Pons (tissue), 1 donor: ENCODE measurements around the gene TCEA3.

Experiments used
- DNase-seq: peaks from one replicate; pipeline ENCODE4 v3.0.0-alpha.2; 2016; ENCODE audit warnings: low spot score

The TCEA3 gene

DNA sequence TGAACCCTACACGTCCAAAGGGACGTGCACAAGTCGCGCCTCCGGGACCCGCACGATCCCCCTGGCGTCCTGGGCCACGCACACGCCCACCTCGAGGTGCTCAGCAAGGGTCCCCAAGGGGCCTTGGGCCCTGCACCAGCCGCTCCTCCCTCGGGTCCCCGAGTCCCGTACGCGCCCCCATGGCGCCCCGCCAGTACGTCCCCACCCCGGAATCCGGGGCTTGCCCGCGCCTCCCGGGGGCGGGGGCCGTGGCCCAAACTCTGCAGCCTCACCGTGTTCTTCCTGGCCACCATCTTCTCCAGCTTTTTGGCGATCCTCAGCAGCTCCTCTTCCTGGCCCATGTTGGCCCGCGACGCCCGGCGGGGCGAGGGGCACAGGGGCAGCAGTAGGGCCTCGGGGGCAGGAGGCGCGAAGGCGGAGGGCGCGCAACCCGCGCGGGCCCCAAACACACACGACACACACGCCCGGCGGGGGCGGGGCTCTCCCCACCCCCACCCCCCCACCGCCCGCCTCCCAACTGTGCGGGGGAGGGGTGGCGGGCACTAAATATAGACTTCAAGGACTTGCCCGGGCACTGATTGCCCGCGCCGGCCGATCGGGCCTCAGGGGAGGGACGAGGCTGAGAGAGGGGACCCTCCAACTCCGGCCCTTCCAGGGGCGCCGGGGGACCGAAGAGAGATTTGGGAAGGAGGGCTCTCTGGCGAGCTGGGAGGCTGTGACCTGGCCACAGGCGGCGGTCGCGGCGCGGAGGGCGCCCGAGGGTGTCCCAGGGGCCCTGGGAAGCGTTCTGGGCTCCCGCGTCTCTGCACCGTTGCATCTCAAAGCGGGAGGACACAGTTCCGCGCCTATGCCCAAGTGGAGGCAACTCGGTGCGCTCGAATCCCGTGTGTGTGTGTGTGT, at the start of gene TCEA3:
TCEA3 (minus strand) TSS at position 456 of the 900 bp plus-strand sequence; CDS start at position 341, 115 bp downstream.
- DNase-seq, result no peak

GRCh38 chr1:23473037-23473800, 48.7 kb upstream of the TCEA3 start:
- DNase-seq, result no peak

DNA sequence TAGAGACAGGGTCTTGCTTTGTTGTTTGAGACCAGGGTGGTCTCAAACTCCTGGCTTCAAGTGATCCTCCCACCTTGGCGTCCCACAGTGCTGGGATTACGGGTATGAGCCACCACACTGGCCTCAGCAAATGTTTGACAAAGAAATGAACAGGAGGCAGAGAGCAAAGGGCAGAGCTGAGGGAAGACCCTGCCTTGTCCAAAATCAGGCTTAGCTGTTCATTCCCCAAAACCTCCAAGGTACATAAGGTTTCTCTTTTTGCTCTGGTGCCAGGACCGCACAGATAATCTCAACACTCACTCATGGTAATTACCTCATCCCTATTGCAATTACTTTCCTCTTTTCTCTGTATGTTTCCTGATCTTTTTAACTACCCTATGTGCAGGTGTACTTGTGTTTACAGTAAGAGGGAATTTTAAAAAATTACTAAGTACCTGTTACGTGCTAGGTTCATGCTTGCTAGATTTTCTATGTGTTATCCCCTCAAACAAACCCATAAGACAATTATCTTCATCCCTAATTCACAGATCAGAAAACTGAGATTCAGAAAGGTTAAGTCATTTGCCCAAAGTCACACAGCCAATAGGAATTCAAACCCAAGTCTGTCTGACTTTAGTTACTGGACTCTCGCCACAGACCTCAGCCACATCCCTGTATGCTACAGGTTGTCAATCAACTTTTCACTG, 47.9 kb upstream of the TCEA3 start:
- DNase-seq, result no peak

DNA sequence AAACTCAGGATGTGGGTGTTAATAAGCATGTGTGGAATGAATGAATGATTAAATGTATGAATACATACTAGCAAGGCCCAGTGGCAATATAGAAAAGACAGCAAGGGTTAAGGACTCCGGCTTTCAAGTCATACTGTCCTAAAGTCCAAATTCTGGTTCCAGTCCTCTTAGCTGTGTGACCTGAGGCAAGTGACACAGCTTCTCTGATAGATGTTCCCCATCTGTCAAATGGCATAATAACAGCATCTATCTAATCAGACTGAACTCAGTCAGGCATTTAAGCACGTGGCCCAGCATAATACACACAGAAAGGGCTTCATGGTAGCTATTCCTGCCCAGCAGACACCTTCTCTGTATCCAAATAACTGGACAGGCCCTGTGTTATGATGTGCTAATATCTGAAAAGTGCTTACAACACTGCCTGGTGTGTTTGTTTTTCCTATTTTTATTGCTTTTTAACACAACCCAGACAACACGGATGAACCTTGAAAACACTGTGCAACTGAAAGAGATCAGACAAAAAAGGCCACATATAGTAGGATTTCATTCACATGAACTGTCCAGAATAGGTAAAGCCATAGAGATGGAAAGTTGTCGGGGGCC, 47.0 kb upstream of the TCEA3 start:
- DNase-seq, result no peak

GRCh38 chr1:23470282-23471070, 45.9 kb upstream of the TCEA3 start:
- no peak for DNase-seq

DNA sequence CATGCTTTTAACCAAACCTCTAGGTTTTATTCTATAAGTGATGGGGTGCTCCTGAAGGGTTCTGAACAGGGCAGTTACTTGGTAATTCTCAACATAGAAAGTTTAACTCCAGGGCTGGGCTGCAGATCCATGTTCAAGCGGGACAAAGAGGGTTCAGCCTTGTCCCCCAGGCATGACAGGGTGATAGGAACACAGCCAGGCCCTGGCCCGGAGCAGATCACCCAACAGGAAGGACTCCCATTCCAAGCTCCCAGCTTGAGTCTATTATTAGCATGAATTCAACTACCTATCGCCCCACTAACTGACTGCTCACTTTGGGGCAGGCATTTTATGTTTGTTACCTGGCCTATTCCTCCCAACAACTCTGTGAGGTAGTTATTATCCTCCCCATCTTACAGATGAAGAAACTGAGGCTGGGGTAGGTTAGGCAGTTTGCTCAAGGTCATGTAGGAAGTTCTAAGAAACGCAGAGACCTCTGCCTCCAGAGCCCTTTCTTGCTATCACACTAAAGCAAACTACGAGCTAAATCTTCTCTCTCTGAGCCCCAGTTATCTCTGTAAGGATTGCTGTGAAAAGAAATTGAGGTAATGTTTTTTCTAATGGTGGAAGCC, 44.9 kb upstream of the TCEA3 start:
- DNase-seq, result no peak

GRCh38 chr1:23466423-23466989, 42.0 kb upstream of the TCEA3 start:
- peak; percentile 87 for DNase-seq

GRCh38 chr1:23463286-23463685, 38.7 kb upstream of the TCEA3 start:
- no peak for DNase-seq

GRCh38 chr1:23462766-23463165, 38.2 kb upstream of the TCEA3 start:
- no peak for DNase-seq

DNA sequence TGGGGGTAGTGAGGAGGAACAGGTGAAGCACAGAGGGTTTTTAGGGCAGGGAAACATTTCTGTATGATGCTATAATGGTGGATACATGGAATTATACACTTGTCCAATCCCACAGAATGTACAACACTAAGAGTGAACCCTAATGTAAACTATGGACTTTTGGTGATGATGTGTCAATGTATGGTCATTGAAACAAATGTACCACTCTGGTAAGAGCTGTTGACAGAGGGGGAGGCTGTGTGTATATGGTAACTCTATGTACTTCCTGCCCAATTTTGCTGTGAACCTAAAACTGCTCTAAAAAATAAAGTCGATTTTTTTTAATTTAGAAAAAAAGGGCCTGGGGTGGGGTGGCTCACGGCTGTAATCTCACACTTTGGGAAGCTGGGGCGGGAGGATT, 36.5 kb upstream of the TCEA3 start:
- no peak for DNase-seq

DNA sequence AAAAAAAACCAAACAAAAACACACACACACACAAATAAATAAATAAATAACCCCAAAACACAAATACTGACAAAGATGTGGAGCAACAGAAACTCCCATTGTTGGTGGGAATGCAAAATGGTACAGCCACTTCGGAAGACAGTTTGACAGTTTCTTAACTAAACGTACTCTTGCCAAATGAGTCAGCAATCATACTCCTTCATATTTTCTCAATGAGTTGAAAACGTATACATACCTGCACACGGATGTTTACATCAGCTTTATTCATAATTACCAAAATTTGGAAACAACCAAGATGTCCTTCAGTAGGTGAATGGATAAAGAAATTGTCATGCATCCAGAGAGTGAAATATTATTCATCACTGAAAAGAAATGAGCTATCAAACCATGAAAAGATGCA, 36.0 kb upstream of the TCEA3 start:
- DNase-seq, result no peak

DNA sequence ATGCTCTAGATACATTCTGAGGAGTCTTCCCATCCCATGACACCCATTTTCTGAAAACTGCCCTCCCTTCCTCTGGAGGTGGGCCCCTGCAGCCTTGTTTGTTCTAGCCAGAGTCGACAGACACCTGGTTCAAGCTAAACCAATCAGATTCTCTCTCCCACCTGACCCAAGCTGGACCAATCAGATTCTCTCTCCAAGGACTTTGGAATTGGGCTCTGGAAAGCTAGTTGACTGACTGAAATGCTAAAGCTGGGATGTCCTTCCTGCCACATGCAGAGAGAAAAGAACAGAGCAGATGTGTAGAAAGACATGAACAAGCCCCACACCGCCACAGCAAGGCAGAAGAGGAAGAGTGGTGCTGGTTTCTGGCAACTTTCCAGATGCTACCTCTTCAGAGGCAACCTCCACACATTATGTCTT, 34.8 kb upstream of the TCEA3 start:
- no peak for DNase-seq

DNA sequence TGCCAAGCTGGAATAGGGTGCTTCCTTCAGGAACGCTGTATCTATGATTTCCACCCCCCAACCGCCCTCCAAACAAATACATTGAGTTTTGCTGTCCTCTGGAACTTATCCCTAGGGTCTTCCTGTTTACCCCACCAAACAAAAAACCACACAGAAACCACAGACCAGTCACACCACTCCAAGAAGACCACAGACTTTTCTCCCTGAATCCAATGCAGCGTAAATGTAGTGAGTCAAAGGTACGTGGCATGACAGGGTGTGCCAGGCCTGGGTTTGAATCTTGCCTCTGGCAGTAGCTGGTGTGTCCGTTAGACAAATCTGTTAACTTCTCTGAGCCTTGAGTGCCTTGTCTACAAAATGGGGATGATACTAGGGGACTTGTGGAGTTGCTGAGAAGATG, 31.7 kb upstream of the TCEA3 start:
- DNase-seq, result no peak

DNA sequence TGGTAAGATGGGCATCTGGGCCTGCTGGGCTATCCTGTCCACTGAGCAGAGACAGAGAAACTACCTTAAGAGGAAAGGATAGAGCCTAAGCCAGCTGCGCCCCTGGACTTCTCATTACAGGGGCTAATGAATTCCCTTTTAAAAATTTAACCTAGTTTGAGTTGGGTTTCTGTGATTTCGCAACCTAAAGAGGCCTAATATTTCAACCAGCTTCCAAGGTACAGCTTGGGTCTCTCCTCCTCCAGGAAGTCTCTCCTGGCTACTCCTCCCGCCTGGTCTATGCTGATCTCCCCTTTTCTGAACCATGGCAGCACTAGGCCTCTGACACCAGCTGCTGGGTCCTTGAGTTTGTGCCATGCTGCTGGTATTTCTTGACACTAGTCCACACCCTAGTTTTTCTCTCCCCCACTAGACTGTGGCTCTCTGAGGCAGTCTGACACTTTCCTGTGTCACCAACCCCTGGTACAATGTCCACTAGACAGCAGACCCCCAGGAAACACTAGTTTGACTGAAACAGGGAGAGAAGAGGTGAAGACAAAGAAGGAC, 29.0 kb upstream of the TCEA3 start:
- DNase-seq, result no peak

DNA sequence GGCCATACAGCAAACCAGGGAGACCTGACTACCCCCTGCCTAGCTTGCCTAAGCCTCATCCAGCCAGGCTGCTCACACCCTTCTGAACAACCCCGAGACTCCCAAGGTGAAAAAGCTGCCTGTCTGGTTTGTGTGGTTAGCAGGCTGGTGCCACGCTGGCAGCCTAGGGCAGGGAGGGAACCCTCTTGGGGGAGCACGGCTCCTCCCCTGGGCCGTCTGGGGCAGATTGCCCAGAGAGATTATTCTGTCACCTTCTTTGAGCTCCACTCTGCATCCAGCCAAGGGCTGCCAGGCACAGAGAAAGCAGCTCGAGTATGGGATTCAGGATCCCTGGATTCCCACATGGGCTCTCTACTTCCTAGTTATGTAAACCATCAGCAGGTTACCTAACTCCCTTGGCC, 27.5 kb upstream of the TCEA3 start:
- no peak for DNase-seq

DNA sequence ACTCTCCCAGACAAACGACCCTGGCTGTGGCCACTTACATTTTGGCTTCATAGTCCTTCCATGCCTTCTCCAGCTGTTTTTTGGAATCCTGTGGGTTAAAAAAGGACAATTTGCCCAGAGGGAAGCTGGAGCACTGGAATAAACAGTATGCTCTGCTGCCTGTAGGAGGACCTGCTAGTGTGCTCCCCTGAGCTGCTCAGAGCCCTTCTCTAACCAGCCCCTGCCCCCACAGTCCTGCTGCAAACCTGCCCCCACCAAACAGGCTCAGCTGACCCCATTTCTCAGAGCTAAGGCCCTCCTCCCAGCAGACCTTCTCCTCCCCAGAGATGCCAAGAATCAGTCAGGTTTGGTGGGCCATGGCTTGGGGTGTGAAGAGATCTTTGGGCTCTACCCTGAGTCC, 26.9 kb upstream of the TCEA3 start:
- DNase-seq, result no peak

- DNase-seq, result no peak
Observed at GRCh38 chr1:23450894-23451293, 26.3 kb upstream of the TCEA3 start.

GRCh38 chr1:23449958-23450357, 25.4 kb upstream of the TCEA3 start:
- no peak for DNase-seq

- DNase-seq, result no peak
Observed at GRCh38 chr1:23449306-23449705, 24.8 kb upstream of the TCEA3 start.

DNA sequence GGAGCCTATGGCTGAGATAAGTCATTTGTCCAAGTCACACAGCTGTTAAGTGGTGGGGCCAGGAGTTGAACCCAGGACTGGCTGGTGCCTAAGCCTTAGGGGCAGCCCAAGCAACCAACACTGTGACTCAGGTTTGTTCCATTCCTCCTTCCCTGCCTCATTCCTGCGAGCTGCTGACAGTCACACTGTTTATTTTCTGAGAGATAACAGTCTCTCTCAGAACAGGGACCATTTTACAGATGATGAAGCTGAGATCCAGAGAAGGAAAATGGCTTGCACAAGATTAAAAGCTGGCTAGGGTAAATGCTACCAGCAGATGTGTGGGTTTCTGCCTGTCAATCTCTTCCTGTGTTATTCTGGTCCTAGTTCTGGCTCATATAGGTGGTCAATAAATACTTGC, 24.3 kb upstream of the TCEA3 start:
- no peak for DNase-seq
